ENCODE results near the gene VARS2.

- TF ChIP-seq CTCF (IDR thresholded peaks at IDR 0.05 in 2 of 3, conservative IDR thresholded peaks at IDR 0.05 in 1 of 3; ENCODE audit: borderline replicate concordance in 1 of 3, insufficient read depth in 1 of 3, low read depth in 2 of 3, low read length in 2 of 3) (no peak), REST (IDR thresholded peaks at IDR 0.05; ENCODE audit: low read depth) (no peak), POLR2A (IDR thresholded peaks at IDR 0.05; ENCODE audit: borderline replicate concordance, extremely low read depth, insufficient read depth, insufficient read length) (no peak), ZBTB33 (IDR thresholded peaks at IDR 0.05; ENCODE audit: extremely low read depth, insufficient replicate concordance, low read length) (no peak), POLR2AphosphoS5 (IDR thresholded peaks at IDR 0.05; ENCODE audit: low read depth, low read length) (no peak), JUND (IDR thresholded peaks at IDR 0.05) (no peak), ZNF274 (IDR thresholded peaks at IDR 0.05; ENCODE audit: low read depth, low read length) (no peak), YY1 (IDR thresholded peaks at IDR 0.05; ENCODE audit: extremely low read depth, insufficient replicate concordance, low read depth, low read length) (no peak), ZFX (IDR thresholded peaks at IDR 0.05) (no peak)
Measured at GRCh38 chr6:30879684-30880427, 34.2 kb upstream of the VARS2 start.
